ENCODE results near the gene USP37. TPM values are rescaled to one million over a fixed set of nuclear protein-coding genes. Genes with fewer than 3 reads are reported as not detected.

The USP37 gene
- total RNA-seq, 1 experiment from 2014 or later, result 19.2 TPM

DNA sequence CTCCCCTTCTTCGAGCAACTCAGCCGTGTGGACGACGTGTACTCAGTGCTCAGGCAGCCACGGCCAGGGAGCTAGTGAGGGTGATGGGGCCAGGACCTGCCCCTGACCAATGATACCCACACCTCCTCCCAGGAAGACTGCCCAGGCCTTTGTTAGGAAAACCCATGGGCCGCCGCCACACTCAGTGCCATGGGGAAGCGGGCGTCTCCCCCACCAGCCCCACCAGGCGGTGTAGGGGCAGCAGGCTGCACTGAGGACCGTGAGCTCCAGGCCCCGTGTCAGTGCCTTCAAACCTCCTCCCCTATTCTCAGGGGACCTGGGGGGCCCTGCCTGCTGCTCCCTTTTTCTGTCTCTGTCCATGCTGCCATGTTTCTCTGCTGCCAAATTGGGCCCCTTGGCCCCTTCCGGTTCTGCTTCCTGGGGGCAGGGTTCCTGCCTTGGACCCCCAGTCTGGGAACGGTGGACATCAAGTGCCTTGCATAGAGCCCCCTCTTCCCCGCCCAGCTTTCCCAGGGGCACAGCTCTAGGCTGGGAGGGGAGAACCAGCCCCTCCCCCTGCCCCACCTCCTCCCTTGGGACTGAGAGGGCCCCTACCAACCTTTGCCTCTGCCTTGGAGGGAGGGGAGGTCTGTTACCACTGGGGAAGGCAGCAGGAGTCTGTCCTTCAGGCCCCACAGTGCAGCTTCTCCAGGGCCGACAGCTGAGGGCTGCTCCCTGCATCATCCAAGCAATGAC is 163.6 kb downstream of the USP37 start:
- peaks cover 26% of the 10 kb centered on the region for H3K4me1 ChIP-seq (replicated peaks)
- H3K36me3 ChIP-seq, result peaks cover 49% of the 10 kb centered on the region
- H3K27ac ChIP-seq, result no peak overlapping the region
- DNase-seq (ENCODE audit: low read depth in 1 of 2, low spot score in 2 of 2), result no peak
- no peaks in the 10 kb centered on the region for H3K27me3 ChIP-seq (replicated peaks)
- no peak overlapping the region for H3K4me3 ChIP-seq
- no peaks in the 10 kb centered on the region for H3K9me3 ChIP-seq (replicated peaks)

GRCh38 chr2:218403810-218404209 is 164.3 kb downstream of the USP37 start:
- Histone ChIP-seq H3K27ac (no peak overlapping the region), H3K4me1 (replicated peaks) (peaks cover 33% of the 10 kb centered on the region), H3K9me3 (replicated peaks) (no peaks in the 10 kb centered on the region), H3K36me3 (peaks cover 49% of the 10 kb centered on the region), H3K27me3 (replicated peaks) (no peaks in the 10 kb centered on the region), H3K4me3 (no peak overlapping the region)
- DNase-seq (ENCODE audit: low read depth in 1 of 2, low spot score in 2 of 2), result no peak

DNA sequence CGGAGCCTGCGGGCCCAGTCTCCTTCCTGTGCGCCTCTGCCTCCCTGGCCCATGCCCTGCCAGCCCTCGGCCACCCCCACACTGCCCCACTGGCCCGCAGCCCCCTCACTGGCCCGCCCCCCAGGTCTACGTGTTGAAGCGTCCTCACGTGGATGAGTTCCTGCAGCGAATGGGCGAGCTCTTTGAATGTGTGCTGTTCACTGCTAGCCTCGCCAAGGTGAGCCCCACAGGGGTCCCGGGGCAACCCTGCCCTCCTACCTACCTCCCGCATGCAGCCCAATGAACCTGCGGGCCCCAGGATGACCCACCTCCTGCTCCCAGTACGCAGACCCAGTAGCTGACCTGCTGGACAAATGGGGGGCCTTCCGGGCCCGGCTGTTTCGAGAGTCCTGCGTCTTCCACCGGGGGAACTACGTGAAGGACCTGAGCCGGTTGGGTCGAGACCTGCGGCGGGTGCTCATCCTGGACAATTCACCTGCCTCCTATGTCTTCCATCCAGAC is 165.2 kb downstream of the USP37 start:
- no peak overlapping the region for H3K4me3 ChIP-seq
- no peaks in the 10 kb centered on the region for H3K9me3 ChIP-seq (replicated peaks)
- peaks cover 49% of the 10 kb centered on the region for H3K36me3 ChIP-seq
- DNase-seq (ENCODE audit: low read depth in 1 of 2, low spot score in 2 of 2), result no peak
- no peaks in the 10 kb centered on the region for H3K27me3 ChIP-seq (replicated peaks)
- H3K4me1 ChIP-seq (replicated peaks), result peaks cover 36% of the 10 kb centered on the region
- no peak overlapping the region for H3K27ac ChIP-seq

- H3K36me3 ChIP-seq, result peaks cover 49% of the 10 kb centered on the region
- peaks cover 36% of the 10 kb centered on the region for H3K4me1 ChIP-seq (replicated peaks)
- DNase-seq (ENCODE audit: low read depth in 1 of 2, low spot score in 2 of 2), result no peak
- H3K9me3 ChIP-seq (replicated peaks), result no peaks in the 10 kb centered on the region
- no peak overlapping the region for H3K4me3 ChIP-seq
- H3K27ac ChIP-seq, result no peak overlapping the region
- no peaks in the 10 kb centered on the region for H3K27me3 ChIP-seq (replicated peaks)
Measured at GRCh38 chr2:218402491-218402901, 165.7 kb downstream of the USP37 start.

DNA sequence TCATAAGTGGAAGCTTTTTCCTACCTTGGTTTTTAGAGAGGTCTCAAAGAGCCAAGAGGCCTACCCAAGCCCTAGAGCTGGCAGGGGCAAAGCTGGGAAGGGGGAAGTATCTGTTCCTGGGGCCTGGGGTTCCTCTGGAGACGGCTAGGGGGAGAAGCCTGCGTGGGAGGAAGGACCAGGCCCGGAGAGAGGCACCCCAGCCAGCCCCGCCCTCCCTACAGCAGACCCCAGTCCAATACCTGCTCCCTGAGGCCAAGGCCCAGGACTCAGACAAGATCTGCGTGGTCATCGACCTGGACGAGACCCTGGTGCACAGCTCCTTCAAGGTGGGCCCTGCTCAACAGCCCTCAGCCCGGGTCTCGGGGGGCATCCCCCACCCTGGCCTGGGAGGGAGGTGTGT is 166.3 kb downstream of the USP37 start:
- H3K4me1 ChIP-seq (replicated peaks), result peaks cover 36% of the 10 kb centered on the region
- no peak overlapping the region for H3K4me3 ChIP-seq
- H3K36me3 ChIP-seq, result peaks cover 49% of the 10 kb centered on the region
- DNase-seq (ENCODE audit: low read depth in 1 of 2, low spot score in 2 of 2), result no peak
- H3K27ac ChIP-seq, result no peak overlapping the region
- no peaks in the 10 kb centered on the region for H3K27me3 ChIP-seq (replicated peaks)
- H3K9me3 ChIP-seq (replicated peaks), result no peaks in the 10 kb centered on the region

DNA sequence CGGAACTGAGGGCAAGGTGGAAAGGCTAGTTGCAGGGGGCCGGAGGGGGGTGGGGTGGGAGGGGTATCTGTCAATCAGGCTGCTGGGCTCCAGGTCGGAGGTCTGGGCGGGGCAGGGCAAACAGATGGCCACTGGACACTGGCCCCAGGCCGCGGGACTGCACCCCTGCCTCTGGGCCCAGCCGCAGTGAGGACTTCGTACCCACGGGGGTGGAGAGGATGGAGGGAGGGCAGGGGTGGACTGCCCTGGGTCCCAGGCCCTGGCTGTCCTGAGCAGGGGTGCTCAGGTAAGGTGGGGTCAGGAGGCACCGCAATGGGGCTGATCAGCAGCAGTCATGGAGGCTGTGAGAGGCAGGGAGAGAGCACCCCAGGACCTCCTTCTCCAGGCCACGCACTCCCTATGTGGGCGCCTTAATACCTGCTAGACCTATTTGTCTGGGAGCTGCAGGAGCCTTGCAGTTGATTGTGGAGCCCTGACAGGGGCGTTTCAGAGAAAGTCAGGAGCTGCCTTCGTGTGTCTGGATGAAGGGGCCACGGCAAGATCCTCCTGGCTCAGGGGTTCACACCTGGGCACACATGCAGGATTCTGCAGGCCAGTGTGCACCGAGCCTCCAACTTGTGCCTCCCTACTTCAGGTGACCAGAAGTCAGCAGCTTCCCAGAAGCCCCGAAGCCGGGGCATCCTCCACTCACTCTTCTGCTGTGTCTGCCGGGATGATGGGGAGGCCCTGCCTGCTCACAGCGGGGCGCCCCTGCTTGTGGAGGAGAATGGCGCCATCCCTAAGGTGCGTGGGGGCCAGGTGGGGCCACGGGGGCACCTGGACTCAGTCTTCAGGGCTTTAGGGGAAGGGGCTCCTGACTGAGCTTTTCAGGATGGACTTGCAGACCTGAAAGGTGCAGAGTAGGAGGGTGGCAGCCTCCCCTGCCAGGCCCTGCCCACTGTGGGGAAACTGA is 166.9 kb downstream of the USP37 start:
- DNase-seq (ENCODE audit: low read depth in 1 of 2, low spot score in 2 of 2), result no peak
- peaks cover 49% of the 10 kb centered on the region for H3K36me3 ChIP-seq
- H3K27me3 ChIP-seq (replicated peaks), result no peaks in the 10 kb centered on the region
- H3K4me1 ChIP-seq (replicated peaks), result peaks cover 37% of the 10 kb centered on the region
- H3K27ac ChIP-seq, result no peak overlapping the region
- H3K9me3 ChIP-seq (replicated peaks), result no peaks in the 10 kb centered on the region
- peak overlapping the region; percentile 86 for H3K4me3 ChIP-seq

Other genes starting within 250 kb of the USP37 start
- not detected in 2 replicates for gene CATIP, start 211.5 kb downstream of the USP37 start, total RNA-seq (2014; rRNA removed; shearing (Covaris generic))
- gene SLC11A1, start 186.1 kb downstream of the USP37 start, total RNA-seq (2014; rRNA removed; shearing (Covaris generic)), result 0.05 TPM in 1 of 2 replicates, not detected in the other
- 45.7 and 46.0 TPM in 2 replicates for gene CTDSP1, start 168.5 kb downstream of the USP37 start, total RNA-seq (2014; rRNA removed; shearing (Covaris generic))
- not detected in 2 replicates for gene VIL1, start 149.2 kb downstream of the USP37 start, total RNA-seq (2014; rRNA removed; shearing (Covaris generic))
- 84.6 and 98.9 TPM in 2 replicates for gene CNOT9, start 488 bp upstream of the USP37 start, total RNA-seq (2014; rRNA removed; shearing (Covaris generic))
- gene PLCD4, start 39.5 kb upstream of the USP37 start, total RNA-seq (2014; rRNA removed; shearing (Covaris generic)), result not detected in 2 replicates
- gene ZNF142, start 91.3 kb upstream of the USP37 start, total RNA-seq (2014; rRNA removed; shearing (Covaris generic)), result 6.9 and 7.2 TPM in 2 replicates
- gene BCS1L, start 91.3 kb upstream of the USP37 start, total RNA-seq (2014; rRNA removed; shearing (Covaris generic)), result 35.8 and 45.0 TPM in 2 replicates
- 29.8 and 40.5 TPM in 2 replicates for gene RNF25, start 103.7 kb upstream of the USP37 start, total RNA-seq (2014; rRNA removed; shearing (Covaris generic))
- gene STK36, start 103.7 kb upstream of the USP37 start, total RNA-seq (2014; rRNA removed; shearing (Covaris generic)), result 7.9 and 8.5 TPM in 2 replicates
- gene TTLL4, start 142.5 kb upstream of the USP37 start, total RNA-seq (2014; rRNA removed; shearing (Covaris generic)), result 6.4 and 11.0 TPM in 2 replicates
- gene CYP27A1, start 213.8 kb upstream of the USP37 start, total RNA-seq (2014; rRNA removed; shearing (Covaris generic)), result 4.1 and 5.5 TPM in 2 replicates

Measured in SJSA1 (cell line).